GM23248 (cell line): ENCODE measurements around the gene STEAP1.
"Not testable (repeated sequence)": the region's sequence is repeated elsewhere in the genome, so short reads cannot be mapped to it uniquely, and the experiment has no call there.

ENCODE experiments used
- EZH2 ChIP-seq: fragments of 200-600 bp; sonication (generic); IDR thresholded peaks from 2 replicates; pipeline ENCODE4 v1.6.1; 2018; ENCODE audit warnings: antibody characterized with exemption, mild to moderate bottlenecking; ENCODE audit not compliant: insufficient read depth, poor library complexity, severe bottlenecking
- EZH2phosphoT487 ChIP-seq: fragments of 200-600 bp; sonication (generic); IDR thresholded peaks from 2 replicates; pipeline ENCODE4 v1.6.1; 2018; ENCODE audit warnings: antibody characterized with exemption, moderate library complexity, mild to moderate bottlenecking, low read depth; ENCODE audit not compliant: insufficient read depth

- not testable (repeated sequence) for TF ChIP-seq EZH2, EZH2phosphoT487
Measured at GRCh38 chr7:90131746-90132145, 22.5 kb upstream of the STEAP1 start.
